GM21825 (cell line): ENCODE results near the gene ARFGAP2.
"Not testable (repeated sequence)": the region's sequence is repeated elsewhere in the genome, so short reads cannot be mapped to it uniquely, and the experiment has no call there.

Experiments
- ATAC-seq: cut with Tn5 transposase; IDR thresholded peaks from one replicate; pipeline ENCODE4 v1.9.1; 2021; ENCODE audit warnings: mild to moderate bottlenecking, moderate library complexity; ENCODE audit not compliant: unreplicated experiment

The ARFGAP2 gene

GRCh38 chr11:47176328-47177228, at the start of gene ARFGAP2:
Gene ARFGAP2 (minus strand): TSS chr11:47176879. CDS start chr11:47176853, 26 bp downstream.
- peak; percentile 90 for ATAC-seq

GRCh38 chr11:47225552-47226400, 49.1 kb upstream of the ARFGAP2 start:
- peak; percentile 92 for ATAC-seq

GRCh38 chr11:47222696-47223095, 46.0 kb upstream of the ARFGAP2 start:
- no peak for ATAC-seq

GRCh38 chr11:47220401-47220821, 43.7 kb upstream of the ARFGAP2 start:
- ATAC-seq, result no peak

GRCh38 chr11:47216121-47216798, 39.6 kb upstream of the ARFGAP2 start:
- ATAC-seq, result no peak

GRCh38 chr11:47215366-47215910, 38.8 kb upstream of the ARFGAP2 start:
- no peak for ATAC-seq

- ATAC-seq, result peak; percentile 64
Observed at GRCh38 chr11:47213950-47214565, 37.4 kb upstream of the ARFGAP2 start.

GRCh38 chr11:47212938-47213337, 36.3 kb upstream of the ARFGAP2 start:
- ATAC-seq, result no peak

- ATAC-seq, result no peak
Observed at GRCh38 chr11:47208628-47209027, 31.9 kb upstream of the ARFGAP2 start.

- ATAC-seq, result not testable (repeated sequence)
Observed at GRCh38 chr11:47208008-47208552, 31.4 kb upstream of the ARFGAP2 start.

- ATAC-seq, result no peak
Observed at GRCh38 chr11:47207459-47207858, 30.8 kb upstream of the ARFGAP2 start.

GRCh38 chr11:47206577-47206976, 29.9 kb upstream of the ARFGAP2 start:
- ATAC-seq, result not testable (repeated sequence)

- ATAC-seq, result no peak
Observed at GRCh38 chr11:47204637-47204989, 27.9 kb upstream of the ARFGAP2 start.

GRCh38 chr11:47202576-47202975, 25.9 kb upstream of the ARFGAP2 start:
- no peak for ATAC-seq

- ATAC-seq, result no peak
Observed at GRCh38 chr11:47201015-47201414, 24.3 kb upstream of the ARFGAP2 start.

GRCh38 chr11:47198161-47198560, 21.5 kb upstream of the ARFGAP2 start:
- not testable (repeated sequence) for ATAC-seq

- ATAC-seq, result no peak
Observed at GRCh38 chr11:47192111-47192510, 15.4 kb upstream of the ARFGAP2 start.

GRCh38 chr11:47191137-47191536, 14.5 kb upstream of the ARFGAP2 start:
- ATAC-seq, result not testable (repeated sequence)

- no peak for ATAC-seq
Observed at GRCh38 chr11:47189100-47189834, 12.6 kb upstream of the ARFGAP2 start.
